K562 (cell line): ENCODE data around the gene RUVBL2. TPM values are rescaled to one million over a fixed set of nuclear protein-coding genes. Genes with fewer than 3 reads are reported as not detected.

Source experiments
- ARHGAP35 ChIP-seq: fragments of 450-650 bp; IDR thresholded peaks from 2 replicates; pipeline ENCODE4 v1.6.1; 2018; ENCODE audit not compliant: partially characterized antibody
- ARNT ChIP-seq, 2 experiments: fragments of 450-650 bp; IDR thresholded peaks; 2 replicates each; pipeline ENCODE4 v1.6.1; 2016; ENCODE audit warnings: mild to moderate bottlenecking in 1 of 2
- ESRRB ChIP-seq: fragments of 250-450 bp; sonication (Bioruptor Pico); IDR thresholded peaks from 2 replicates; pipeline ENCODE4 v1.5.0; 2020; ENCODE audit warnings: mild to moderate bottlenecking, moderate library complexity, borderline replicate concordance
- MAFG ChIP-seq: fragments of 450-650 bp; conservative IDR thresholded peaks from 2 replicates; pipeline ENCODE4 v1.6.1; 2016; ENCODE audit warnings: missing genetic modification characterization, missing compliant biosample characterization
- MCM3 ChIP-seq: fragments of 450-650 bp; IDR thresholded peaks from 2 replicates; pipeline ENCODE4 v1.6.1; 2016
- NKRF ChIP-seq: fragments of 450-650 bp; IDR thresholded peaks from 2 replicates; pipeline ENCODE4 v1.6.1; 2016; ENCODE audit warnings: borderline replicate concordance
- POLR2H ChIP-seq: IDR thresholded peaks from 2 replicates; pipeline ENCODE4 v1.6.1; 2016; ENCODE audit warnings: missing genetic modification characterization, low read depth, mild to moderate bottlenecking, control low read depth, missing compliant biosample characterization, moderate library complexity
- RFX5 ChIP-seq: IDR thresholded peaks from 2 replicates; pipeline ENCODE4 v1.6.1; 2011; ENCODE audit warnings: low read depth, mild to moderate bottlenecking, improper control_type of control experiment, low read length
- SAFB ChIP-seq: fragments of 200-400 bp; formaldehyde crosslinking; IDR thresholded peaks from 2 replicates; pipeline ENCODE4 v1.6.1; 2017; ENCODE audit warnings: low read depth, low read length, borderline replicate concordance
- STAT5A ChIP-seq: IDR thresholded peaks from 2 replicates; pipeline ENCODE4 v1.6.1; 2012; ENCODE audit warnings: low read length, inconsistent platforms, borderline replicate concordance
- TBP ChIP-seq: optimal IDR thresholded peaks from 2 replicates; pipeline ENCODE3; 2011; ENCODE audit warnings: low read depth, low read length, improper control_type of control experiment
- XRCC5 ChIP-seq: fragments of 200-400 bp; formaldehyde crosslinking; IDR thresholded peaks from 2 replicates; pipeline ENCODE4 v1.6.1; 2017; ENCODE audit warnings: low read depth, mild to moderate bottlenecking, low read length
- ZNF263 ChIP-seq: sonication (generic); formaldehyde crosslinking; IDR thresholded peaks from 2 replicates; pipeline ENCODE4 v1.8.0; 2022; ENCODE audit warnings: mild to moderate bottlenecking, missing genetic modification reagents, borderline replicate concordance
- ZNF431 ChIP-seq: sonication (generic); formaldehyde crosslinking; IDR thresholded peaks from 2 replicates; pipeline ENCODE4 v1.8.0; 2022; ENCODE audit warnings: mild to moderate bottlenecking, missing genetic modification reagents
- ZNF507 ChIP-seq: conservative IDR thresholded peaks from 2 replicates; pipeline ENCODE4 v1.6.1; 2017; ENCODE audit warnings: missing genetic modification characterization, missing compliant biosample characterization
- polyA plus RNA-seq, 8 experiments: library from polyadenylated mRNA; depleted of rRNA in 4 of 8; stranded (reverse) in 5 of 8; unstranded in 3 of 8; fragments of >200 nt; fragmentation: Nextera tagmentation in 2 of 8; fragmentation: Illumina TruSeq in 1 of 8; extraction: Ambion mirVana in 2 of 8; extraction: Trizol in 1 of 8; gene quantifications; 2 replicates each; pipeline versions ENCODE4 v1.2.1 to v1.2.3, GENCODE V29; 2011 to 2014; ENCODE audit warnings: inconsistent platforms in 1 of 8, missing spikeins in 1 of 8
- total RNA-seq, 7 experiments: library from RNA; depleted of rRNA in 6 of 7; stranded (reverse); fragments of >200 nt in 6 of 7; fragmentation: Illumina TruSeq in 2 of 7; extraction: Trizol in 2 of 7; gene quantifications; 2 replicates each; pipeline versions ENCODE4 v1.2.1 to v1.2.3, GENCODE V29; 2011 to 2021; ENCODE audit warnings: low replicate concordance in 1 of 7
- TF ChIP-seq, protein P1 (sequence below): fragments of 450-650 bp; IDR thresholded peaks from 2 replicates; pipeline ENCODE4 v1.6.1; 2017; ENCODE audit warnings: mild to moderate bottlenecking, moderate library complexity
- TF ChIP-seq, protein P2 (sequence below): sonication (generic); formaldehyde crosslinking; IDR thresholded peaks from 2 replicates; pipeline ENCODE4 v1.8.1; 2023; ENCODE audit warnings: mild to moderate bottlenecking, missing genetic modification reagents
- TF ChIP-seq, protein P3 (sequence below): fragments of 250-450 bp; sonication (Bioruptor Pico); IDR thresholded peaks from 2 replicates; pipeline ENCODE4 v1.8.0; 2022; ENCODE audit warnings: moderate library complexity, mild to moderate bottlenecking, inconsistent platforms
- TF ChIP-seq, protein P4 (sequence below): fragments of 450-650 bp; IDR thresholded peaks from 2 replicates; pipeline ENCODE4 v1.6.1; 2016; ENCODE audit warnings: mild to moderate bottlenecking

RUVBL2 gene
- total and polyA plus RNA-seq, 9 of the 15 experiments (the other 6 are each of a cell fraction or from before 2014, with no cell fraction given) = 71.4 to 453 (median 237) TPM

DNA sequence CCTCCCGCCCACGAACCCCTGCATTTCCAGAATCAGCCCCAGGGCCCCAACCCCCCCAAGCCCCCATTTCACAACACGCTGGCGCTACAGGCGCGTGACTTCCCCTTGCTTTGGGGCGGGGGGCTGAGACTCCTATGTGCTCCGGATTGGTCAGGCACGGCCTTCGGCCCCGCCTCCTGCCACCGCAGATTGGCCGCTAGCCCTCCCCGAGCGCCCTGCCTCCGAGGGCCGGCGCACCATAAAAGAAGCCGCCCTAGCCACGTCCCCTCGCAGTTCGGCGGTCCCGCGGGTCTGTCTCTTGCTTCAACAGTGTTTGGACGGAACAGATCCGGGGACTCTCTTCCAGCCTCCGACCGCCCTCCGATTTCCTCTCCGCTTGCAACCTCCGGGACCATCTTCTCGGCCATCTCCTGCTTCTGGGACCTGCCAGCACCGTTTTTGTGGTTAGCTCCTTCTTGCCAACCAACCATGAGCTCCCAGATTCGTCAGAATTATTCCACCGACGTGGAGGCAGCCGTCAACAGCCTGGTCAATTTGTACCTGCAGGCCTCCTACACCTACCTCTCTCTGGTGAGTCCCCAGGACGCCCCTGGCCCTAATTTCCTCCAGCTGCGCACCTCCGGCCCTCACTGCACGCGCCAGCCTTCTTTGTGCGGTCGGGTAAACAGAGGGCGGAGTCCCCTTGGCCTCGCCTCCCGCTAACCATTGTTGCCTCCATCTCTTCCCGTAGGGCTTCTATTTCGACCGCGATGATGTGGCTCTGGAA lies 28.5 kb upstream of the RUVBL2 start, which contains the start of gene FTL (continued):
- TF ChIP-seq, protein P1, sequence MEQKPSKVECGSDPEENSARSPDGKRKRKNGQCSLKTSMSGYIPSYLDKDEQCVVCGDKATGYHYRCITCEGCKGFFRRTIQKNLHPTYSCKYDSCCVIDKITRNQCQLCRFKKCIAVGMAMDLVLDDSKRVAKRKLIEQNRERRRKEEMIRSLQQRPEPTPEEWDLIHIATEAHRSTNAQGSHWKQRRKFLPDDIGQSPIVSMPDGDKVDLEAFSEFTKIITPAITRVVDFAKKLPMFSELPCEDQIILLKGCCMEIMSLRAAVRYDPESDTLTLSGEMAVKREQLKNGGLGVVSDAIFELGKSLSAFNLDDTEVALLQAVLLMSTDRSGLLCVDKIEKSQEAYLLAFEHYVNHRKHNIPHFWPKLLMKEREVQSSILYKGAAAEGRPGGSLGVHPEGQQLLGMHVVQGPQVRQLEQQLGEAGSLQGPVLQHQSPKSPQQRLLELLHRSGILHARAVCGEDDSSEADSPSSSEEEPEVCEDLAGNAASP = no peak
- TF ChIP-seq POLR2H (peak; percentile 99), STAT5A (0 out of 2 replicates have a peak, but pooled peaks have one; percentile 21), TBP (no peak), NKRF (peak; percentile 80), ARNT (IDR thresholded peaks at IDR 0.05) (peak in 1 of 2 experiments; percentile 88; a peak in 1 of 4 replicates), ARHGAP35 (no peak), SAFB (no peak), ZNF507 (tag) (no peak), ZNF263 (CRISPR knock-in tag) (no peak; the same call in 1 of the 2 replicates), ZNF431 (CRISPR knock-in tag) (no peak), XRCC5 (0 out of 2 replicates have a peak, but pooled peaks have one; percentile 68), ESRRB (CRISPR knock-in tag) (no peak), MCM3 (no peak), RFX5 (no peak), MAFG (no peak)
- TF ChIP-seq, protein P2, sequence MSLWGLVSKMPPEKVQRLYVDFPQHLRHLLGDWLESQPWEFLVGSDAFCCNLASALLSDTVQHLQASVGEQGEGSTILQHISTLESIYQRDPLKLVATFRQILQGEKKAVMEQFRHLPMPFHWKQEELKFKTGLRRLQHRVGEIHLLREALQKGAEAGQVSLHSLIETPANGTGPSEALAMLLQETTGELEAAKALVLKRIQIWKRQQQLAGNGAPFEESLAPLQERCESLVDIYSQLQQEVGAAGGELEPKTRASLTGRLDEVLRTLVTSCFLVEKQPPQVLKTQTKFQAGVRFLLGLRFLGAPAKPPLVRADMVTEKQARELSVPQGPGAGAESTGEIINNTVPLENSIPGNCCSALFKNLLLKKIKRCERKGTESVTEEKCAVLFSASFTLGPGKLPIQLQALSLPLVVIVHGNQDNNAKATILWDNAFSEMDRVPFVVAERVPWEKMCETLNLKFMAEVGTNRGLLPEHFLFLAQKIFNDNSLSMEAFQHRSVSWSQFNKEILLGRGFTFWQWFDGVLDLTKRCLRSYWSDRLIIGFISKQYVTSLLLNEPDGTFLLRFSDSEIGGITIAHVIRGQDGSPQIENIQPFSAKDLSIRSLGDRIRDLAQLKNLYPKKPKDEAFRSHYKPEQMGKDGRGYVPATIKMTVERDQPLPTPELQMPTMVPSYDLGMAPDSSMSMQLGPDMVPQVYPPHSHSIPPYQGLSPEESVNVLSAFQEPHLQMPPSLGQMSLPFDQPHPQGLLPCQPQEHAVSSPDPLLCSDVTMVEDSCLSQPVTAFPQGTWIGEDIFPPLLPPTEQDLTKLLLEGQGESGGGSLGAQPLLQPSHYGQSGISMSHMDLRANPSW (CRISPR knock-in tag) = peak; percentile 81; the same call in 1 of the 2 replicates
- TF ChIP-seq, protein P3, sequence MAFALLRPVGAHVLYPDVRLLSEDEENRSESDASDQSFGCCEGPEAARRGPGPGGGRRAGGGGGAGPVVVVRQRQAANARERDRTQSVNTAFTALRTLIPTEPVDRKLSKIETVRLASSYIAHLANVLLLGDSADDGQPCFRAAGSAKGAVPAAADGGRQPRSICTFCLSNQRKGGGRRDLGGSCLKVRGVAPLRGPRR = no peak
- TF ChIP-seq, protein P4, sequence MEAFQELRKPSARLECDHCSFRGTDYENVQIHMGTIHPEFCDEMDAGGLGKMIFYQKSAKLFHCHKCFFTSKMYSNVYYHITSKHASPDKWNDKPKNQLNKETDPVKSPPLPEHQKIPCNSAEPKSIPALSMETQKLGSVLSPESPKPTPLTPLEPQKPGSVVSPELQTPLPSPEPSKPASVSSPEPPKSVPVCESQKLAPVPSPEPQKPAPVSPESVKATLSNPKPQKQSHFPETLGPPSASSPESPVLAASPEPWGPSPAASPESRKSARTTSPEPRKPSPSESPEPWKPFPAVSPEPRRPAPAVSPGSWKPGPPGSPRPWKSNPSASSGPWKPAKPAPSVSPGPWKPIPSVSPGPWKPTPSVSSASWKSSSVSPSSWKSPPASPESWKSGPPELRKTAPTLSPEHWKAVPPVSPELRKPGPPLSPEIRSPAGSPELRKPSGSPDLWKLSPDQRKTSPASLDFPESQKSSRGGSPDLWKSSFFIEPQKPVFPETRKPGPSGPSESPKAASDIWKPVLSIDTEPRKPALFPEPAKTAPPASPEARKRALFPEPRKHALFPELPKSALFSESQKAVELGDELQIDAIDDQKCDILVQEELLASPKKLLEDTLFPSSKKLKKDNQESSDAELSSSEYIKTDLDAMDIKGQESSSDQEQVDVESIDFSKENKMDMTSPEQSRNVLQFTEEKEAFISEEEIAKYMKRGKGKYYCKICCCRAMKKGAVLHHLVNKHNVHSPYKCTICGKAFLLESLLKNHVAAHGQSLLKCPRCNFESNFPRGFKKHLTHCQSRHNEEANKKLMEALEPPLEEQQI = no peak
